GM18909 (cell line): Measurements from ENCODE around the gene RUNDC1.
A peak's percentile ranks its signal among the peaks of the same experiment; 100 is the strongest.
"Not testable (repeated sequence)": the region's sequence is repeated elsewhere in the genome, so short reads cannot be mapped to it uniquely, and the experiment has no call there.

Experiments used
- ATAC-seq: cut with Tn5 transposase; IDR thresholded peaks from one replicate; pipeline ENCODE4 v1.9.1; 2021; ENCODE audit warnings: mild to moderate bottlenecking; ENCODE audit not compliant: unreplicated experiment, poor library complexity

RUNDC1 gene

GRCh38 chr17:42989726-42990652, 9.6 kb downstream of the RUNDC1 start:
- no peak for ATAC-seq

GRCh38 chr17:42991471-42991870, 11.1 kb downstream of the RUNDC1 start:
- ATAC-seq, result no peak

- ATAC-seq, result no peak
These were observed 12.5 kb downstream of the RUNDC1 start for GRCh38 chr17:42992872-42993271.

GRCh38 chr17:42993913-42994312, 13.5 kb downstream of the RUNDC1 start:
- ATAC-seq, result not testable (repeated sequence)

GRCh38 chr17:42997390-42997983, 17.1 kb downstream of the RUNDC1 start:
- ATAC-seq, result no peak

- ATAC-seq, result peak; percentile 91
These were observed 17.9 kb downstream of the RUNDC1 start, which contains the start of gene RPL27 for GRCh38 chr17:42997984-42998938. Gene RPL27 (plus strand): TSS chr17:42998419. CDS start chr17:42998751, 332 bp downstream.

GRCh38 chr17:42999003-42999525, 18.7 kb downstream of the RUNDC1 start:
- no peak for ATAC-seq

- ATAC-seq, result not testable (repeated sequence)
These were observed 20.5 kb downstream of the RUNDC1 start for GRCh38 chr17:43000894-43001293.

GRCh38 chr17:43003542-43004172, 23.3 kb downstream of the RUNDC1 start:
- ATAC-seq, result no peak

- ATAC-seq, result peak; percentile 81
These were observed 26.5 kb downstream of the RUNDC1 start, which contains the start of gene IFI35 for GRCh38 chr17:43006639-43007551. Gene IFI35 (plus strand): TSS chr17:43006784. CDS start chr17:43006948, 164 bp downstream.

- ATAC-seq, result no peak
These were observed 30.4 kb downstream of the RUNDC1 start for GRCh38 chr17:43010667-43011308.

GRCh38 chr17:43011728-43012472, 31.5 kb downstream of the RUNDC1 start:
- no peak for ATAC-seq

- no peak for ATAC-seq
These were observed 32.9 kb downstream of the RUNDC1 start for GRCh38 chr17:43013296-43013695.

GRCh38 chr17:43014020-43014648, 33.8 kb downstream of the RUNDC1 start:
- ATAC-seq, result no peak

- ATAC-seq, result no peak
These were observed 34.5 kb downstream of the RUNDC1 start for GRCh38 chr17:43014649-43015542.

- ATAC-seq, result no peak
These were observed 35.2 kb downstream of the RUNDC1 start for GRCh38 chr17:43015579-43015978.
